GM12864 (cell line): ENCODE measurements around the gene NCOA7.
A peak's percentile ranks its signal among the peaks of the same experiment; 100 is the strongest.
"Not testable (repeated sequence)": the region's sequence is repeated elsewhere in the genome, so short reads cannot be mapped to it uniquely, and the experiment has no call there.

ENCODE experiments used
- DNase-seq: peaks from one replicate; pipeline ENCODE4 v3.0.0-alpha.2; 2011; ENCODE audit warnings: low read depth
- H3K4me3 ChIP-seq: 2 replicates; pipeline ENCODE4 v1.5.1; 2011; ENCODE audit warnings: mild to moderate bottlenecking, low read depth, low read length, control low read depth
- CTCF ChIP-seq: IDR thresholded peaks from 2 replicates; pipeline ENCODE4 v1.5.1; 2011; ENCODE audit warnings: low read depth, mild to moderate bottlenecking, moderate library complexity, low read length, control low read depth, inconsistent platforms; ENCODE audit errors: missing control alignments

Gene NCOA7

GRCh38 chr6:125968493-125968892, 177.7 kb downstream of the NCOA7 start:
- no peak for TF ChIP-seq CTCF
- no peak for DNase-seq
- no peak overlapping the region for H3K4me3 ChIP-seq

GRCh38 chr6:125970760-125971159, 180.0 kb downstream of the NCOA7 start:
- DNase-seq, result no peak
- H3K4me3 ChIP-seq, result no peak overlapping the region
- TF ChIP-seq CTCF, result no peak

- H3K4me3 ChIP-seq, DNase-seq: not testable (repeated sequence)
Observed at GRCh38 chr6:125972478-125972877, 181.7 kb downstream of the NCOA7 start.

- no peak overlapping the region for H3K4me3 ChIP-seq
- no peak for DNase-seq
- TF ChIP-seq CTCF, result peak; percentile 40
Observed at GRCh38 chr6:125974214-125974866, 183.6 kb downstream of the NCOA7 start.

GRCh38 chr6:125979101-125979500, 188.3 kb downstream of the NCOA7 start:
- TF ChIP-seq CTCF, result no peak
- DNase-seq, result no peak
- no peak overlapping the region for H3K4me3 ChIP-seq
